Thoracic aorta (tissue), 2 donors: Measurements from ENCODE around the gene ZMIZ1. TPM values are rescaled to one million over a fixed set of nuclear protein-coding genes. Genes with fewer than 3 reads are reported as not detected.

Source experiments
- ATAC-seq: fragments of 150-250 bp; one replicate; pipeline ENCODE4 v1.8.0; 2017; ENCODE audit warnings: low read depth; ENCODE audit not compliant: insufficient number of reproducible peaks, low FRiP score
- DNase-seq: peaks from one replicate; pipeline ENCODE4 v3.0.0-alpha.2; 2020; ENCODE audit warnings: low spot score
- H3K27ac ChIP-seq, 2 donors: fragments of 200-600 bp; sonication (generic); 1 replicate in 1 of 2; 2 replicates in 1 of 2; pipeline ENCODE4 v1.5.1; 2016; ENCODE audit warnings: mild to moderate bottlenecking in 2 of 2, moderate library complexity in 2 of 2
- H3K27me3 ChIP-seq: fragments of 200-600 bp; sonication (generic); replicated peaks from 2 replicates; pipeline ENCODE4 v1.6.0; 2016; ENCODE audit warnings: mild to moderate bottlenecking; ENCODE audit not compliant: insufficient read depth
- H3K36me3 ChIP-seq: fragments of 200-600 bp; sonication (generic); one replicate; pipeline ENCODE4 v1.5.1; 2016
- H3K4me1 ChIP-seq, 2 donors: fragments of 200-600 bp; sonication (generic); 1 replicate in 1 of 2; 2 replicates in 1 of 2; pipeline versions ENCODE4 v1.5.1 to v1.6.0; 2016; ENCODE audit warnings: low read depth in 2 of 2, mild to moderate bottlenecking in 1 of 2; ENCODE audit not compliant: control insufficient read depth in 1 of 2
- H3K4me3 ChIP-seq: fragments of 200-600 bp; sonication (generic); 2 replicates; pipeline ENCODE4 v1.5.1; 2016; ENCODE audit warnings: mild to moderate bottlenecking
- H3K9me3 ChIP-seq: fragments of 200-600 bp; sonication (generic); 2 replicates; pipeline ENCODE4 v1.5.1; 2016
- total RNA-seq, 2 donors: library from RNA; depleted of rRNA; stranded (reverse); fragments of >200 nt; gene quantifications; one replicate each; pipeline versions ENCODE4 v1.1.0 to v1.2.3, GENCODE V29; 2016
- TF ChIP-seq, protein P1 (sequence below): fragments of 200-600 bp; sonication (generic); IDR thresholded peaks from one replicate; pipeline ENCODE4 v1.5.1; 2019; ENCODE audit warnings: antibody characterized with exemption

Gene ZMIZ1
- total RNA-seq, 2 donors from 2014 or later: 57.8 to 81.6 TPM

DNA sequence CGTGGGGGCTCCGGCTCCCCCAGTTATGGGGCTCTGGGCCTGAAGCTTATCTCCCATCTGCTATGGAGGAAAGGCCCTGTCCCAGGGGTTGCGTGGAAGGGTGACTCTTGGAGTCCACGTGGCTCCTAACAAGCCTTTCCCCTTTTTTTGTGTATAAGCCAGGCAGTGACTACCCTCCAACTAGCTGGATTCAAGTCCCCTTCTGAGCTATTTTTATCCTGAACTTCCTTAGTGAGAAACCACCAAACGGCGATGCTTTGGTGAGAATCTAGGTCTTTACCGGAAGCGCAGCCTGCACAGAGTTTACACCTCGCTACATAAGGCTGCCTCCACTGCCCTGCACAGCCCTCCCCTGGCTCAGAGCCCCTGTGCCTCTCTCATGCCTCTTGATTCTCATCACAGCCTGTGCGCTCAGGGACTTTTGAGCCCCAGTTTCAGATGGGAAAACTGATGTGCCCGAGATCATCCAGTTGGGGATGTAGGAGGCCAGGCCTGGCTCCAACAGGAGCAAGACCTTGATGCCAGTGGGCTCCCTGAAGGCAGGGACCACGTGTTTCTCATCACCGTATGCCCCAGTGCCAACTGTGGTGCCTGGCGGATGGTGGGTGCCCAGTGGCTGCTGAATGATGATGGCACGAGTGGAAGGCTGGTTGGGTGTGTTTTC is 176.2 kb downstream of the ZMIZ1 start:
- Histone ChIP-seq H3K9me3 (no peaks in the 10 kb centered on the region), H3K27ac (peak overlapping the region; percentile 91 to 98), H3K36me3 (no peaks in the 10 kb centered on the region), H3K27me3 (no peaks in the 10 kb centered on the region), H3K4me3 (peak overlapping the region; percentile 9), H3K4me1 (peaks cover 52 to 75% of the 10 kb centered on the region in 2 donors)
- no peak for DNase-seq
- ATAC-seq: no peak
- TF ChIP-seq, protein P1, sequence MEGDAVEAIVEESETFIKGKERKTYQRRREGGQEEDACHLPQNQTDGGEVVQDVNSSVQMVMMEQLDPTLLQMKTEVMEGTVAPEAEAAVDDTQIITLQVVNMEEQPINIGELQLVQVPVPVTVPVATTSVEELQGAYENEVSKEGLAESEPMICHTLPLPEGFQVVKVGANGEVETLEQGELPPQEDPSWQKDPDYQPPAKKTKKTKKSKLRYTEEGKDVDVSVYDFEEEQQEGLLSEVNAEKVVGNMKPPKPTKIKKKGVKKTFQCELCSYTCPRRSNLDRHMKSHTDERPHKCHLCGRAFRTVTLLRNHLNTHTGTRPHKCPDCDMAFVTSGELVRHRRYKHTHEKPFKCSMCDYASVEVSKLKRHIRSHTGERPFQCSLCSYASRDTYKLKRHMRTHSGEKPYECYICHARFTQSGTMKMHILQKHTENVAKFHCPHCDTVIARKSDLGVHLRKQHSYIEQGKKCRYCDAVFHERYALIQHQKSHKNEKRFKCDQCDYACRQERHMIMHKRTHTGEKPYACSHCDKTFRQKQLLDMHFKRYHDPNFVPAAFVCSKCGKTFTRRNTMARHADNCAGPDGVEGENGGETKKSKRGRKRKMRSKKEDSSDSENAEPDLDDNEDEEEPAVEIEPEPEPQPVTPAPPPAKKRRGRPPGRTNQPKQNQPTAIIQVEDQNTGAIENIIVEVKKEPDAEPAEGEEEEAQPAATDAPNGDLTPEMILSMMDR: no peak

DNA sequence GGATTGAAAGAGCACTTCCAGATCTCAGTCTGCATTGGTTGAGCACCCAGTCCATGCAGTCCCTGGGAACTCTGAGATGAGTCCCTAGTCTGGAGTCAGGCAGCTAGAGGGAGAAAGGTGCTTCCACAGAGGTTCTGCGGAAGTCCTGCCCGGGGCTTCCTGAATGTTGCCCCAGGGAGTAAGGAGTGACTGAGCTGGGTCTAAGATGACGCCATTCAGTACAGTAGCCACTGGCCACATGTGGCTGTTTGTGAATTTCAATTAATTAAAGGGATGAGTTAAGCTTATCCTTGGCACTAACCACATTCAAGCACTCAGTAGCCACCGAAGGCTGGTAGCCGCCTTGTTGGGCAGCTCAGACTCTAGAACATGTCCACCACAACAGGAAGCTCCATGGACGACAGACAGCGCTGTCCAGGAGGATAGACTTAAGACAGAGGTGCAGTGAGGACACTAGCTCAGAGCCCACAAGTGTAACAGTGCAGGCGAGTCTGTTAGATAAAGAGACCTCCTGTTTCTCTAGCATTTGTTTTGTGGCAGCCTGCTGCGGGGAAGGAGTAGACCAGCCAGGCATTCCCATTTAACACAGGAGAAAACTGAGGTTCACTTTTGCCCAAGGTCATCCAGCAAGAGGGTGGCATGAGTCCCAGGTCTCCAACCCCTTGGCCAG is 176.9 kb downstream of the ZMIZ1 start:
- H3K4me1 ChIP-seq: peaks cover 52 to 82% of the 10 kb centered on the region in 2 donors

GRCh38 chr10:79246209-79246581 is 177.4 kb downstream of the ZMIZ1 start:
- peak; percentile 79 for DNase-seq
- Histone ChIP-seq H3K27me3 (no peaks in the 10 kb centered on the region), H3K9me3 (no peaks in the 10 kb centered on the region), H3K4me1 (peaks cover 52 to 83% of the 10 kb centered on the region in 2 donors), H3K36me3 (no peaks in the 10 kb centered on the region), H3K4me3 (peak overlapping the region; percentile 4), H3K27ac (peak overlapping the region; percentile 91 to 98)
- ATAC-seq: peak; percentile 53
- TF ChIP-seq, protein P1: no peak

More for the DNA sequence above, 176.9 kb downstream of the ZMIZ1 start:
- Histone ChIP-seq H3K4me3 (peak overlapping the region; percentile 9), H3K36me3 (no peaks in the 10 kb centered on the region), H3K27ac (peak overlapping the region; percentile 91 to 98), H3K9me3 (no peaks in the 10 kb centered on the region), H3K27me3 (no peaks in the 10 kb centered on the region)
- no peak for ATAC-seq
- DNase-seq: no peak
- TF ChIP-seq, protein P1: no peak

DNA sequence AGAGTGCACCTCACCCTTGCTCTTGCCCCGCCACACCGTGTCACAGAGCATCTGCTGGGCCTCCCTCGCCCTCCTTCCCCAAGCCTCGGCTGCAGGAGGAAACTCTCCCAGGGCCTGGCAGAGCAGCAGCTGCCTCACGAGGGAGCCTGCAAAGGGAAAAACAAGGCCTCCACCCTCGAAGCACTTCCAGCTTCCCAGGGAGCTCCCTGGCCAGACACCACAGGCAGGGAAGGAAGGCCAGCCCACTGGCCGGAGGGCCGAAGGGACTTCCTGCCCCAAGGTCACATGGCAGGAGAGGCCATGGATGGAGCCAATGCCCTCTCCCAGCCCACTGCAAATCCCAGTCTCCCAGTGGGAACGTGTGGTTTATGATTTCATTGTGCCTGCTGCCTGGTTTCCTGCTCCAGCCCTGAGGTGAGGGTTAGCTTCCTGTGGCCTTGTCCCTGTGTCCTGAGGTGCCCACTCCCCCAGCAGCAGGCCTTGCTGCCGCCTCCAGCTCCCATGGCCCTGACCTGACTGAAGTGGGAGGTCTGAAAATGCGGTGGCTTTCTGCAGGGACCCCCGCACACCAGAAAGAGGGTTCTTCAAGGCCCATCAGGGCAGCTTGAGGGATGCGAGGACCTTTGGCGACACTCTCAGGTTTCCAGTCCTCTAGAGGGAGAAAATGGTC is 178.0 kb downstream of the ZMIZ1 start:
- ATAC-seq: peak; percentile 26
- H3K9me3 ChIP-seq: no peaks in the 10 kb centered on the region
- no peaks in the 10 kb centered on the region for H3K27me3 ChIP-seq
- H3K4me3 ChIP-seq: peak overlapping the region; percentile 4
- TF ChIP-seq, protein P1: no peak
- H3K36me3 ChIP-seq: no peaks in the 10 kb centered on the region
- DNase-seq: no peak
- peaks cover 52 to 77% of the 10 kb centered on the region in 2 donors for H3K4me1 ChIP-seq
- peak overlapping the region; percentile 91 to 98 for H3K27ac ChIP-seq
